Measurements from ENCODE around the gene NINJ1.

Gene NINJ1

GRCh38 chr9:93132287-93132927 lies 1.6 kb downstream of the NINJ1 start:
- no peak for DNase-seq

- DNase-seq, result no peak
Observed at GRCh38 chr9:93131599-93132286, 2.3 kb downstream of the NINJ1 start.

GRCh38 chr9:93130861-93131481 lies 3.1 kb downstream of the NINJ1 start:
- DNase-seq, result no peak

DNA sequence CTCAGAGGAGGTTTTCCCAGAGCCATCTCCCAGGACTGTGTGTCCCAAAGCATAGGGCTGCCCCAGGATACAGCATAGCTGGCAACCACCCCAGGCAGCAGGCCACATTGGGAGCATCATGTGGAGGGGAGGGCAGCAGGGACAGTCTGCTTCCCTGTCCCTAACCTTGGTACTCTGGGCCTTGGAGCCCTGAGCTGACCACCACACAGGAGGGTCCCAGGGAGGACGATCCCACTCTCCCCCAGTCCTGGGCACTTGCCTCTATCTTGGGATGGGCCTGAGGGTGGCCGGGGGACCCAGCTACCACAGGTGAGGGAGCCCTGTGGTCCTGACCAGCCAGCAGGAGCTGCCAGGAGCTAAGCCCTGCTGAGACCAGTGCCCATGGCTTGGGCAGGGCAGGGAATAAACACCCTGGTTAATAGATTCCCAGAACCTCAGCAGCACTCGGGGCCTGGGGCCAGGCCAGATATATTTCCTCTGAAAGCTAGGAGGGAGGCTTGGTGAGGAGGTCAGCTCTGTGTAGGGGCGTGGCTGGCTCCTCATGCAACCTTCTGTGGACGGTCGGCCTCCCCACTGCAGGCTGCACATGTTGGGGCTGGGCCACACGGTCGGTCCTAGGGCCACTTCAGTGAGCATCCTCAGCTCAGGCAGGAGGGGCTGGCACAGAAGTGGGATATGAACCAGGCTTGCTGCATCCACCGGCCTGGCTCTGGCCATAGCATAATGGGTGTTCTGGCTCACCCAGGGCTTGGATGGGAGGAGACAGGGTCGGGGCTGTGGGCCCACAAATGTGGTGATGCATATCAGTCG lies 4.2 kb downstream of the NINJ1 start:
- DNase-seq, result no peak

GRCh38 chr9:93129286-93129685 lies 4.8 kb downstream of the NINJ1 start:
- no peak for DNase-seq

DNA sequence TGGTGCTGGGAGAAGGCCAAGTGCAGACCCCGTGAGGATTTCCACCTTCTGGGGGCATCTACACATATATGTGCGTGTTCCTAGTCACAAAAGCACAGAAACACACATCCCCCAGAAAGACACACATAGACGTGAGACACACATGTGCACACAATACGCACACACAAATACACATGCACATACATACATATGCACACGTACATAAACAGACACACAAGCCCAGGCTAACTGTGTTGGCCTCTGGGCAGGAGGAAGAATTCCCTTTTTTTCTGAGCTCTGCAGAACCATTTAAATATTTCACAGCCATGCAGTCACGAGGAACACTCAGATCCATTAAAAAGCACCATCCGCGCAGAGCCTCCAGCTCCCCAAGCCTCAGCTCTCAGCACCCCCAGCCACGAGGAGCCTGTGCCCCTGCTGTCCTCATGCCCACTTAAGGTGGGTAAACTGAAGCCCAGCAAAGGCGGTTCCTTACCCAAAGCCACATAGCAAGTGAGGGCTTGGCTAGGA lies 5.3 kb downstream of the NINJ1 start:
- DNase-seq, result no peak

- no peak for DNase-seq
Observed at GRCh38 chr9:93128011-93128714, 5.9 kb downstream of the NINJ1 start.

DNA sequence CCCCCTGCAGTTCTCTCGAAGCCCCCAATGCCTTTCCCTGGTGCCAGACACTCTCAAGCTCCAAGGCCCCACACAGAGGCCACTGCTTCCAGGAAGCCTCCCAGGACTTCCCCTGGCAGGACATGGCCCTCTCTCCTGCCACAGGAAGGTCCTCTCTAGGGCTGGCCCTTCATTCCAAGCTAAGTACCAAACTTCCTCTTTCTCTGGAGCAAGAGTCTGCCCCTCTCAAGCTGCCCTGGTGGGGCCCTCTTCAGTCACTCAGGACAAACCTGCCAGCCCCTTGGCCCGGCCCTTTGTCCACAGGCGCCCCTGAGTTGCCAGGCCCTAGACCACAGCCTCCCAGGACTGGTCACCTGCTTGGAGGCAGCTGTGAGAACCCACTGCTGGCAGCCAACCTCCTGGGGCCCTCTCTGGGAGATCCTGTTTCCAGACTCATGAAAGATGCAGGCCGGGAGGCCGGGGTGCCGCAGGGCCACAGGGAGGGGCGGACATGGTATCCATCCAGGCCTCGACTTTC lies 6.6 kb downstream of the NINJ1 start:
- no peak for DNase-seq

DNA sequence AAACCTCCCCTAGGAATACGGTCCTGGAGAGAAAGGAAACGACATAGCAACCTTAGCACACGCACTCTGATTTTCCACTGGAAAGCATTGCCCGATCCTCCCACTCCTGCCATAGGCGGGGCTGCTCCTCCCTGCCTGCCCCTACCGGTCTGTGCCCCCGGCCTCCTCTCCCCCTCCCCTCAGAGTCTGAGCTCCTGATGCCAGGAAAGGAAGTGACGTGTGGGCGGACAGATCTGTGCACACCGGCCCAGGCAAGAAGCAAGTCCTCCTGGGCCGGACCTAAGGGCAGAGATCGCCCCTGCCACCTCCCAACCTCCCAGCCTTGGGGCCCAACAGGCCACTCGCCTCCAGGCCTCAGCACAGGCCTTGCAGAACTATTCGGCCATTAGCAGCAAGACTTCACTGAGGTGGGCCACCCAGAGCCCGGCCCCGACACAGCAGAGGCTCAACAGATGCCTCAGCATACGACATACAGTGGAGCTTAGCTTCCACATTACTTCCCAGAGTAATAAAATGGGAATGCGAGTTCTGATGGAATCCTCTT lies 7.2 kb downstream of the NINJ1 start:
- DNase-seq, result peak; percentile 60

DNA sequence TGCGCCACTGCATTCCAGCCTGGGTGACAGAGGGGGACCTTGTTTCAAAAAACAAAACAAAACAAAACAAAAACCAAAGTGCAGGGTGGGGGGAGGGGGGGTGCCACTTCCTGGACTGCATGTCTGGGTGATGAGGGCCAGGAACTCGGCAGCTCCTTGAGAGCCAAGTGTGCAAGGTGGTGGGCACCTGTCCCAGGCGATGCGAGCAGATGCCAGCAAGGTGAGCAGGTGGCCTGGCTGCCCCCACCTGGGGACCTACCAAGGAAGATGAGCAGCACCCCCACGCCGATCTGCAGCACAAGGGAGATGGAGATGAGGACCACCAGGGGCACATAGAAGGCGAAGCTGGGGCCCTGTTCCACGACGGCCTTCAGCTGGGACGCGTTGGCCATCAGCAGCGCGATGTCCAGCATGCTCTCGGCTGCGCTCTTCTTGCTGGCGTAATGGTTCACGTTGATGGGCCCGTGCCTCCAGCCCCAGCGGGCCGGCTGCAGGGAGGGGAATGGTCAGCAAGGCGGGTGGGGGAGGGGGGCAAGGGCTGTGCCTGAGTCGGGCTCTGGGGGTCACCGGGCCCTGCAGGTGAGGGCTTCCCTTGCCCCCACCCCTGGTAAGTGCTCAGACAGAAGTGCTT lies 7.8 kb downstream of the NINJ1 start:
- DNase-seq, result no peak

DNA sequence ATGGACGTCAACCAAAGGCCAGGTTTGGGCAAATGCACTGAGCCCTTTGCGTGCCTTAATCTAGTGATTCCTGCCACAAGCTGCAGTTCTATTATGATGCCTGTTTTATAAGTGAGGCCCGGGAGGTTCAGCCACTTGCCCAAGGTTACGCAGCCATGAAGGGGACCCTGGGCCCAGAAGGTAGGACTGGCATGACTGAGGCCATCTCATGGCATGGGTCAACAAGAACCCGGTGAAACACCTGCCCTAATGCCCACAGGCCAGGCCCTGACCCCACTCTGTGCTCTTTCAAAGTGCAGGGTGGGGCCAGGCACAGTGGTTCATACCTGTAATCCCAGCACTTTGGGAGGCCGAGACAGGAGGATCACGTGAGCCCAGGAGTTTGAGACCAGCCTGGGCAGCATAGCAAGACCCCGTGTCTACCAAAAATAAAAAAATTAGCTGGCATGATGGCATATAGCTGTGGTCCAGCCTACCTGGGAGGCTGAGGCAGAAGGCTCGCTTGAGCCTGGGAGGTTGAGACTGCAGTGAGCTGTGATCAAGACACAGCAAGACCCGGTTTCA lies 8.6 kb downstream of the NINJ1 start:
- DNase-seq, result no peak

DNA sequence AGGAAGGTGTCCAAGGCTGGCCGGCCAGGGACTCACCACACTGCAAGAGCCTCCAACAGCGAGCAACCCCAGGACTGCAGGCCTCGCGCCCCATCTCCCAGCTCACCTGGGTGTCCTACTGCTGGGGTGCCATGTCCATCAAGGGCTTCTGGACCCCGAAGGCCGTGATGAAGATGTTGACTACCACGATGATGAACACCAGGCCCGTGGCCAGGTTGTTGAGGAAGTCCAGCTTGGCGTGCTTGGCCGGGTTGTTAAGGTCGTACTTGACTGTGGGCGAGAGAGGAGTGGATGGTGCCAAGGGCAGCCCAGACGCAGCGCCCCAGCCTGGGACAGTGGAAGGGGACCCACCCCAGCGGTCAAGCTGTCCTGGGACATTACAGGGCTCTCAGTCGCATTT lies 9.3 kb downstream of the NINJ1 start:
- DNase-seq, result no peak

DNA sequence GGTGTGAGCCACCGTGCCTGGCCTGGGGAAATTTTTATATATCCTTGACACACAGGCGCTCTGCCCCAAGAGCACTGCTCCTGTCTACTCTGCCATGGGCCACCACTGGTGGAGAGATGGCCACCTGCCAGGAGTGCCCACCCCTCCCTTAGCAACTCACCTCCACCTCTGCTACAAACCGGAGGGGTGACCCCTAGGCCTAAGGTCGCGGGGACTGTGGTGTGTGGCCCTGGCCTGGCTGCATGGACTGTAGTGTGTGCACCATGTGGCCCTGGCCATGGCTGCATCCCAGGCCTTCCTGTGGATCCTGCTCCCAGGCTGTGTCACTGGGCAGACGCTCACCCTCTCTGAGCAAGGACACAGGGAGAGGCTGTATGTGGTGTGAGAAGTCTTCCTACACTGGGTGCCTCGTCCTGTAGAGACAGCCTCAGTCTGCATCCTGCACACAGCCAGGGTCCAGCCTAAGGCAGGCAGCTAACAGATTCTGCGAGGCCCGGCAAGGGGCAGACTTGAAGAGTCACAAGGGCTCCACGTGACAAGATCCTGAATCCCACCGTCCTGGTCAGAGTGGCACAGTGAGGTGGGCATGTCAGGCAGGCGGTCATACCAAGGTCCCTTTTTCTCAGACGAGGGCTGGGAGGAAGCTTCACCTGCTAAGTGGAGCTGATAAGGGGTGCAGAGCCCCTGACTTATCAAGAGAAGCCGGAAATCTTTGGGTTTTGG lies 10.3 kb downstream of the NINJ1 start:
- DNase-seq, result no peak

DNA sequence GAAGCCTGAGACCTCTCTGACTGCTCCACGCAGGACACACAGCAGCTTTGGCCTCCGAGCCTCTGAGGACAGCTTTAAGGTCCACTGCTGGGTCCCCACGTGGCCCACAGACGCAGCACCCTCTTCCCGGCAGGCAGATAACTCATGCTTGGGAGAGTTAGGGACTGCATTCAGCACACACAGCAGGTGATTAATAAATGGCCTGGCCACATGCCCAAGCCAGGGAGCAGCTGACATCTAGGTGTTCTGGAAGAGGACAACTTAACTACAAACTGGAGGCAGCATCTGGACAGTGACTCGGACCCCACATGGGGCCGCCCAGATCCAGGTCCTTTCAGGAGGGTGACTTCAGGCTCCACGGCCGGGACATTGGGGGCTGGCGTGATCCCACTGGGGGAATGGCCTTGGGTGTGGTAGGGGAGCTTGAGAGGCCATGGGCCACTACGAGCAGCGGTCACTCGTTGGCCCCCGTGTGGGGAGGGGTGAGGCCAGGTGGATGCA lies 11.3 kb downstream of the NINJ1 start:
- no peak for DNase-seq

- no peak for DNase-seq
Observed at GRCh38 chr9:93121316-93122241, 12.5 kb downstream of the NINJ1 start.

DNA sequence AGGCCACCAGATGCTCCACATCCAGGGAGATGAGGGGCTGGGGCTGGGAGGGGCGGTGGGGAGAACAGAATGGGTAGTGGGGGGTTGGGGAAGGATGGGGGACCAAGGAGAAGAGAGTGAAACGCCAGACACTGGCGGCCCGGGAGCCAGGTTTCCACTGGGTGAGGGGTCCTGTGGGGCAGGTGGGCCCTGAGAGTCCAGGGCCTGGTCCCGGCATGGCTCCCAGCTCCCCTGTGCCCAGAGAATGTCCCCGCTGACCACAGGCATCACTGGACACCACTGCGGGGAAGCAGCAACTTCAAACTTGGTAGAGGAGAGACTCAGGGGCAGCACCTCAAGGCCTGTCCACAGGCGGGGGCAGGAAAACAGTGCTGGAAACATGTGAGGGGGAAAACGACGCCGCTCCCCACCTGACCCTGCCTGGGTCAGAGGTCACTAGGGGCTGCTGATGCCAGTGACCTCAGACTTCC lies 13.2 kb downstream of the NINJ1 start:
- no peak for DNase-seq

- DNase-seq, result no peak
Observed at GRCh38 chr9:93119953-93120845, 13.9 kb downstream of the NINJ1 start.

DNA sequence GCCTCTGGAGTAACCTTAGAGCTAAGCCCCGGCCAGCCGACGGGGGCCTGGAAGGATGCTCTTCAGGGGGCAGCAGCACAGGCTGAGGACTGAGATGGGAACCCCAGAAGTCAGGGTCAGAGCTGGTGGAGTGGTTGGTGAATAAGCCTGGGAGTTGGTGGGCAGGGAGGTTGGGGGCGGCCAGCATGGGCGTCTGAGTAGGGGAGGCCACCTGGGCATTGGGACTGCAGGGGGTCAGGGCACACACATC lies 14.4 kb downstream of the NINJ1 start:
- no peak for DNase-seq

Data from NCI-H510A (cell line).